WTC11 (cell line): Measurements from ENCODE around the gene LGR6. TPM values are rescaled to one million over a fixed set of nuclear protein-coding genes. Genes with fewer than 3 reads are reported as not detected.

Experiments
- ATAC-seq: fragments of 200-7000 bp; cut with Tn5 transposase; 2 replicates; pipeline ENCODE4 v1.10.0; 2021; ENCODE audit warnings: mild to moderate bottlenecking, moderate library complexity
- CTCF ChIA-PET: fragments of 300-600 bp; sonication (Branson Sonifier 250); formaldehyde crosslinking; loops from one replicate; lab custom pipeline; 2021; ENCODE audit warnings: antibody characterized with exemption; lab: Charles Lee
- POLR2A ChIA-PET: fragments of 350-600 bp; sonication (Branson Sonifier 250); formaldehyde crosslinking; loops from one replicate; lab custom pipeline; 2021; ENCODE audit warnings: antibody characterized with exemption; lab: Charles Lee
- DNase-seq: peaks from one replicate; pipeline ENCODE4 v3.0.0; 2021; ENCODE audit warnings: low spot score
- H3K27ac Mint-ChIP-seq: 2 replicates; pipeline ENCODE4 v1.8.0; 2021; ENCODE audit warnings: mixed read lengths
- H3K27me3 Mint-ChIP-seq: 2 replicates; pipeline ENCODE4 v1.8.0; 2021; ENCODE audit warnings: low read depth, mild to moderate bottlenecking, moderate library complexity, mixed read lengths
- H3K36me3 Mint-ChIP-seq: 2 replicates; pipeline ENCODE4 v1.8.0; 2021; ENCODE audit warnings: mixed read lengths
- H3K4me1 Mint-ChIP-seq: 2 replicates; pipeline ENCODE4 v1.8.0; 2022; ENCODE audit warnings: mixed read lengths
- H3K4me3 Mint-ChIP-seq: 2 replicates; pipeline ENCODE4 v1.8.0; 2021; ENCODE audit warnings: mild to moderate bottlenecking, moderate library complexity, mixed read lengths
- H3K9me3 Mint-ChIP-seq: 2 replicates; pipeline ENCODE4 v1.8.0; 2021; ENCODE audit warnings: mixed read lengths
- EMX1 ChIP-seq: fragments of 250-450 bp; sonication (Bioruptor Pico); IDR thresholded peaks from 2 replicates; pipeline ENCODE4 v1.8.0; 2021; ENCODE audit warnings: mild to moderate bottlenecking
- ESRRA ChIP-seq: sonication (generic); formaldehyde crosslinking; IDR thresholded peaks from 2 replicates; pipeline ENCODE4 v1.8.1; 2022; ENCODE audit warnings: mild to moderate bottlenecking, missing genetic modification reagents, borderline replicate concordance
- GRHL2 ChIP-seq: fragments of 250-450 bp; sonication (Bioruptor Pico); IDR thresholded peaks from 2 replicates; pipeline ENCODE4 v1.8.0; 2022; ENCODE audit warnings: mild to moderate bottlenecking, moderate library complexity; ENCODE audit not compliant: insufficient replicate concordance, severe bottlenecking
- IRF2 ChIP-seq: sonication (generic); formaldehyde crosslinking; IDR thresholded peaks from 2 replicates; pipeline ENCODE4 v1.8.0; 2022; ENCODE audit warnings: low read depth, missing genetic modification reagents, borderline replicate concordance
- MYBL2 ChIP-seq: sonication (generic); formaldehyde crosslinking; IDR thresholded peaks from 2 replicates; pipeline ENCODE4 v1.8.1; 2023; ENCODE audit warnings: mild to moderate bottlenecking, moderate library complexity, missing genetic modification reagents
- NFE2L1 ChIP-seq: sonication (generic); formaldehyde crosslinking; IDR thresholded peaks from 2 replicates; pipeline ENCODE4 v1.8.1; 2023; ENCODE audit warnings: missing genetic modification reagents
- NR1H2 ChIP-seq: sonication (generic); formaldehyde crosslinking; IDR thresholded peaks from 2 replicates; pipeline ENCODE4 v1.9.0; 2021; ENCODE audit warnings: mild to moderate bottlenecking, moderate library complexity, missing genetic modification reagents
- RORB ChIP-seq: fragments of 250-450 bp; sonication (Bioruptor Pico); IDR thresholded peaks from 2 replicates; pipeline ENCODE4 v1.9.0; 2021; ENCODE audit warnings: mild to moderate bottlenecking
- SMAD4 ChIP-seq: sonication (generic); formaldehyde crosslinking; IDR thresholded peaks from 2 replicates; pipeline ENCODE4 v1.8.0; 2022; ENCODE audit warnings: mild to moderate bottlenecking, missing genetic modification reagents
- SP1 ChIP-seq: sonication (generic); formaldehyde crosslinking; conservative IDR thresholded peaks from 2 replicates; pipeline ENCODE4 v1.8.1; 2022; ENCODE audit warnings: missing genetic modification reagents
- TCF7 ChIP-seq: sonication (generic); formaldehyde crosslinking; IDR thresholded peaks from 2 replicates; pipeline ENCODE4 v1.8.0; 2022; ENCODE audit warnings: mild to moderate bottlenecking, low read depth, missing genetic modification reagents, moderate library complexity
- ZNF317 ChIP-seq: sonication (generic); formaldehyde crosslinking; IDR thresholded peaks from 2 replicates; pipeline ENCODE4 v1.8.1; 2023; ENCODE audit warnings: low read depth, mild to moderate bottlenecking, moderate library complexity, missing genetic modification reagents, borderline replicate concordance
- total RNA-seq: library from RNA; stranded (reverse); gene quantifications from 3 replicates; pipeline ENCODE4 v1.2.3, GENCODE V29; 2021
- TF ChIP-seq, protein P1 (sequence below): sonication (generic); formaldehyde crosslinking; IDR thresholded peaks from 2 replicates; pipeline ENCODE4 v1.8.1; 2023; ENCODE audit warnings: mild to moderate bottlenecking, missing genetic modification reagents, borderline replicate concordance
- TF ChIP-seq, protein P2 (sequence below): sonication (generic); formaldehyde crosslinking; IDR thresholded peaks from 2 replicates; pipeline ENCODE4 v1.8.0; 2022; ENCODE audit warnings: mild to moderate bottlenecking, missing genetic modification reagents
- TF ChIP-seq, protein P3 (sequence below): sonication (generic); formaldehyde crosslinking; IDR thresholded peaks from 2 replicates; pipeline ENCODE4 v1.8.0; 2023; ENCODE audit warnings: missing genetic modification reagents
- TF ChIP-seq, protein P4 (sequence below): fragments of 250-450 bp; sonication (Bioruptor Pico); IDR thresholded peaks from 2 replicates; pipeline ENCODE4 v2.1.2; 2022; ENCODE audit warnings: mild to moderate bottlenecking, moderate library complexity
- TF ChIP-seq, protein P5 (sequence below): sonication (generic); formaldehyde crosslinking; conservative IDR thresholded peaks from 2 replicates; pipeline ENCODE4 v1.8.1; 2022; ENCODE audit warnings: mild to moderate bottlenecking, missing genetic modification reagents
- TF ChIP-seq, protein P6 (sequence below): fragments of 250-450 bp; sonication (Bioruptor Pico); IDR thresholded peaks from 2 replicates; pipeline ENCODE4 v1.9.0; 2021; ENCODE audit warnings: mild to moderate bottlenecking

Gene LGR6
- total RNA-seq, 1 experiment from 2014 or later = 1.1 TPM

DNA sequence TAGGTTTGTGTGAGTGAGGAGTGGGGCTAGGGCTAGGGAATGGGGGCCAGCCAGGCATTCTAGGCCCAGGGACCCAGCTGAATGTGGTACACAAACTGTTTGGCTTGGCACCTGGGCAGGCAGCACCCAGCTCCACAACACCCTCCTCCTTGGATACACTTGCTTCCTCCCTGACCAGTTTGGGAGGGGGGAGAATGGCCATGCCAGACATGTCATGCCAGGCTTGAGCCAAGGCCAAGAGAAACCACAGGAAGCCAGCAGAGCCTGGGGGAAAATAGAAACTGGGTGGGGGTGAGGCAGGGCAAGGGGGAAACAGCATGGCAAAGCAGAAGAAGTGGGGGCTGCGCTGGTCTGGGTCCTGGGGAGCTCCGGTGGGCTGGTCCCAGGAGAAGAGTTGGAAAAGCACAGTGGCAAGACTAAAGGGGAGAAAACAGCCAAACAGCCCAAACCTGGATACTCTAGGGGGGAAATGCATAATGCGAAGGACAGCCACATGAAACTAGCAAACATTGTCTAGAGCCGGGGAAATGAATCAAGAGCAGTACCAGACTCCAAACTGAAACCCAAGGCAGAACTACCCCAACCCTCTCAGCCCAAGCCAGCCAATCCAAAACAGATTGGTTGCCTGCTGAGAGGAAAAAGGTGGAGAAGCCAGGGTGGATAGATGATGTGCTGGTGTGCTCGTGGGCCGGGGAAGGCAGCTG is 47.9 kb downstream of the LGR6 start:
- Mint-ChIP-seq H3K27ac (no peak overlapping the region), H3K4me3 (no peak overlapping the region), H3K36me3 (no peaks in the 10 kb centered on the region), H3K9me3 (no peaks in the 10 kb centered on the region), H3K4me1 (peaks cover 15% of the 10 kb centered on the region), H3K27me3 (peaks cover 2% of the 10 kb centered on the region; the same call in 1 of the 2 replicates)
- ATAC-seq (no peak), DNase-seq (no peak)
- ChIA-PET CTCF (interaction anchor here (0.9 to 1.3 kb wide), 4 partner anchors 31 to 74 kb away, joined by 3 read pairs; partner anchors contain the start of gene LGR6), POLR2A (no interaction called here)
- no peak for TF ChIP-seq NFE2L1
- no peak for TF ChIP-seq GRHL2 (CRISPR knock-in tag)
- TF ChIP-seq SP1 (CRISPR knock-in tag) = no peak
- no peak for TF ChIP-seq MYBL2 (CRISPR knock-in tag)
- no peak for TF ChIP-seq TCF7 (CRISPR knock-in tag)
- TF ChIP-seq ZNF317 = no peak
- TF ChIP-seq, protein P1, sequence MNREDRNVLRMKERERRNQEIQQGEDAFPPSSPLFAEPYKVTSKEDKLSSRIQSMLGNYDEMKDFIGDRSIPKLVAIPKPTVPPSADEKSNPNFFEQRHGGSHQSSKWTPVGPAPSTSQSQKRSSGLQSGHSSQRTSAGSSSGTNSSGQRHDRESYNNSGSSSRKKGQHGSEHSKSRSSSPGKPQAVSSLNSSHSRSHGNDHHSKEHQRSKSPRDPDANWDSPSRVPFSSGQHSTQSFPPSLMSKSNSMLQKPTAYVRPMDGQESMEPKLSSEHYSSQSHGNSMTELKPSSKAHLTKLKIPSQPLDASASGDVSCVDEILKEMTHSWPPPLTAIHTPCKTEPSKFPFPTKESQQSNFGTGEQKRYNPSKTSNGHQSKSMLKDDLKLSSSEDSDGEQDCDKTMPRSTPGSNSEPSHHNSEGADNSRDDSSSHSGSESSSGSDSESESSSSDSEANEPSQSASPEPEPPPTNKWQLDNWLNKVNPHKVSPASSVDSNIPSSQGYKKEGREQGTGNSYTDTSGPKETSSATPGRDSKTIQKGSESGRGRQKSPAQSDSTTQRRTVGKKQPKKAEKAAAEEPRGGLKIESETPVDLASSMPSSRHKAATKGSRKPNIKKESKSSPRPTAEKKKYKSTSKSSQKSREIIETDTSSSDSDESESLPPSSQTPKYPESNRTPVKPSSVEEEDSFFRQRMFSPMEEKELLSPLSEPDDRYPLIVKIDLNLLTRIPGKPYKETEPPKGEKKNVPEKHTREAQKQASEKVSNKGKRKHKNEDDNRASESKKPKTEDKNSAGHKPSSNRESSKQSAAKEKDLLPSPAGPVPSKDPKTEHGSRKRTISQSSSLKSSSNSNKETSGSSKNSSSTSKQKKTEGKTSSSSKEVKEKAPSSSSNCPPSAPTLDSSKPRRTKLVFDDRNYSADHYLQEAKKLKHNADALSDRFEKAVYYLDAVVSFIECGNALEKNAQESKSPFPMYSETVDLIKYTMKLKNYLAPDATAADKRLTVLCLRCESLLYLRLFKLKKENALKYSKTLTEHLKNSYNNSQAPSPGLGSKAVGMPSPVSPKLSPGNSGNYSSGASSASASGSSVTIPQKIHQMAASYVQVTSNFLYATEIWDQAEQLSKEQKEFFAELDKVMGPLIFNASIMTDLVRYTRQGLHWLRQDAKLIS = no peak
- no peak for TF ChIP-seq RORB (CRISPR knock-in tag)
- TF ChIP-seq, protein P2, sequence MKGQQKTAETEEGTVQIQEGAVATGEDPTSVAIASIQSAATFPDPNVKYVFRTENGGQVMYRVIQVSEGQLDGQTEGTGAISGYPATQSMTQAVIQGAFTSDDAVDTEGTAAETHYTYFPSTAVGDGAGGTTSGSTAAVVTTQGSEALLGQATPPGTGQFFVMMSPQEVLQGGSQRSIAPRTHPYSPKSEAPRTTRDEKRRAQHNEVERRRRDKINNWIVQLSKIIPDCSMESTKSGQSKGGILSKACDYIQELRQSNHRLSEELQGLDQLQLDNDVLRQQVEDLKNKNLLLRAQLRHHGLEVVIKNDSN (CRISPR knock-in tag) = no peak
- TF ChIP-seq IRF2 (CRISPR knock-in tag) = no peak
- TF ChIP-seq, protein P3, sequence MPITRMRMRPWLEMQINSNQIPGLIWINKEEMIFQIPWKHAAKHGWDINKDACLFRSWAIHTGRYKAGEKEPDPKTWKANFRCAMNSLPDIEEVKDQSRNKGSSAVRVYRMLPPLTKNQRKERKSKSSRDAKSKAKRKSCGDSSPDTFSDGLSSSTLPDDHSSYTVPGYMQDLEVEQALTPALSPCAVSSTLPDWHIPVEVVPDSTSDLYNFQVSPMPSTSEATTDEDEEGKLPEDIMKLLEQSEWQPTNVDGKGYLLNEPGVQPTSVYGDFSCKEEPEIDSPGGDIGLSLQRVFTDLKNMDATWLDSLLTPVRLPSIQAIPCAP (CRISPR knock-in tag) = no peak
- TF ChIP-seq SMAD4 (CRISPR knock-in tag) = no peak
- TF ChIP-seq, protein P4, sequence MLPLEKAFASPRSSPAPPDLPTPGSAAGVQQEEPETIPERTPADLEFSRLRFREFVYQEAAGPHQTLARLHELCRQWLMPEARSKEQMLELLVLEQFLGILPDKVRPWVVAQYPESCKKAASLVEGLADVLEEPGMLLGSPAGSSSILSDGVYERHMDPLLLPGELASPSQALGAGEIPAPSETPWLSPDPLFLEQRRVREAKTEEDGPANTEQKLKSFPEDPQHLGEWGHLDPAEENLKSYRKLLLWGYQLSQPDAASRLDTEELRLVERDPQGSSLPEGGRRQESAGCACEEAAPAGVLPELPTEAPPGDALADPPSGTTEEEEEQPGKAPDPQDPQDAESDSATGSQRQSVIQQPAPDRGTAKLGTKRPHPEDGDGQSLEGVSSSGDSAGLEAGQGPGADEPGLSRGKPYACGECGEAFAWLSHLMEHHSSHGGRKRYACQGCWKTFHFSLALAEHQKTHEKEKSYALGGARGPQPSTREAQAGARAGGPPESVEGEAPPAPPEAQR (CRISPR knock-in tag) = no peak
- no peak for TF ChIP-seq ESRRA
- TF ChIP-seq EMX1 = no peak
- TF ChIP-seq, protein P5, sequence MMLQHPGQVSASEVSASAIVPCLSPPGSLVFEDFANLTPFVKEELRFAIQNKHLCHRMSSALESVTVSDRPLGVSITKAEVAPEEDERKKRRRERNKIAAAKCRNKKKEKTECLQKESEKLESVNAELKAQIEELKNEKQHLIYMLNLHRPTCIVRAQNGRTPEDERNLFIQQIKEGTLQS (CRISPR knock-in tag) = no peak
- TF ChIP-seq, protein P6, sequence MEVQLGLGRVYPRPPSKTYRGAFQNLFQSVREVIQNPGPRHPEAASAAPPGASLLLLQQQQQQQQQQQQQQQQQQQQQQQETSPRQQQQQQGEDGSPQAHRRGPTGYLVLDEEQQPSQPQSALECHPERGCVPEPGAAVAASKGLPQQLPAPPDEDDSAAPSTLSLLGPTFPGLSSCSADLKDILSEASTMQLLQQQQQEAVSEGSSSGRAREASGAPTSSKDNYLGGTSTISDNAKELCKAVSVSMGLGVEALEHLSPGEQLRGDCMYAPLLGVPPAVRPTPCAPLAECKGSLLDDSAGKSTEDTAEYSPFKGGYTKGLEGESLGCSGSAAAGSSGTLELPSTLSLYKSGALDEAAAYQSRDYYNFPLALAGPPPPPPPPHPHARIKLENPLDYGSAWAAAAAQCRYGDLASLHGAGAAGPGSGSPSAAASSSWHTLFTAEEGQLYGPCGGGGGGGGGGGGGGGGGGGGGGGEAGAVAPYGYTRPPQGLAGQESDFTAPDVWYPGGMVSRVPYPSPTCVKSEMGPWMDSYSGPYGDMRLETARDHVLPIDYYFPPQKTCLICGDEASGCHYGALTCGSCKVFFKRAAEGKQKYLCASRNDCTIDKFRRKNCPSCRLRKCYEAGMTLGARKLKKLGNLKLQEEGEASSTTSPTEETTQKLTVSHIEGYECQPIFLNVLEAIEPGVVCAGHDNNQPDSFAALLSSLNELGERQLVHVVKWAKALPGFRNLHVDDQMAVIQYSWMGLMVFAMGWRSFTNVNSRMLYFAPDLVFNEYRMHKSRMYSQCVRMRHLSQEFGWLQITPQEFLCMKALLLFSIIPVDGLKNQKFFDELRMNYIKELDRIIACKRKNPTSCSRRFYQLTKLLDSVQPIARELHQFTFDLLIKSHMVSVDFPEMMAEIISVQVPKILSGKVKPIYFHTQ (CRISPR knock-in tag) = no peak
- TF ChIP-seq NR1H2 = no peak
